Activated T-helper 17 cell treated with anti-CD3 and anti-CD28 coated beads, Interleukin-2, amount 50 U/mL, for 72 hours (primary cell): ENCODE data around the gene GPR89B. TPM values are rescaled to one million over a fixed set of nuclear protein-coding genes. Genes with fewer than 3 reads are reported as not detected.
"Not testable (repeated sequence)": the region's sequence is repeated elsewhere in the genome, so short reads cannot be mapped to it uniquely, and the experiment has no call there.

ENCODE experiments used
- ATAC-seq: fragments of 150-1000 bp; cut with Tn5 transposase; replicated peaks from 2 replicates; pipeline ENCODE4 v1.10.0; 2021; ENCODE audit warnings: mild to moderate bottlenecking, moderate library complexity
- H3K27ac Mint-ChIP-seq: one replicate; pipeline ENCODE4 v1.8.0; 2022; ENCODE audit warnings: mixed read lengths
- H3K27me3 Mint-ChIP-seq: one replicate; pipeline ENCODE4 v1.8.0; 2022; ENCODE audit warnings: mixed read lengths
- H3K36me3 Mint-ChIP-seq: one replicate; pipeline ENCODE4 v1.8.0; 2022; ENCODE audit warnings: low read depth, mild to moderate bottlenecking, mixed read lengths
- H3K4me1 Mint-ChIP-seq: one replicate; pipeline ENCODE4 v1.8.0; 2022; ENCODE audit warnings: mixed read lengths
- H3K4me3 Mint-ChIP-seq: one replicate; pipeline ENCODE4 v1.8.0; 2022; ENCODE audit warnings: mild to moderate bottlenecking, mixed read lengths
- H3K9me3 Mint-ChIP-seq: one replicate; pipeline ENCODE4 v1.8.0; 2022; ENCODE audit warnings: mixed read lengths
- total RNA-seq, 2 donors: library from RNA; stranded (reverse); gene quantifications; one replicate each; pipeline ENCODE4 v1.2.3, GENCODE V29; 2022

GPR89B gene
- total RNA-seq, 2 donors from 2014 or later = 11.0 to 13.1 TPM

DNA sequence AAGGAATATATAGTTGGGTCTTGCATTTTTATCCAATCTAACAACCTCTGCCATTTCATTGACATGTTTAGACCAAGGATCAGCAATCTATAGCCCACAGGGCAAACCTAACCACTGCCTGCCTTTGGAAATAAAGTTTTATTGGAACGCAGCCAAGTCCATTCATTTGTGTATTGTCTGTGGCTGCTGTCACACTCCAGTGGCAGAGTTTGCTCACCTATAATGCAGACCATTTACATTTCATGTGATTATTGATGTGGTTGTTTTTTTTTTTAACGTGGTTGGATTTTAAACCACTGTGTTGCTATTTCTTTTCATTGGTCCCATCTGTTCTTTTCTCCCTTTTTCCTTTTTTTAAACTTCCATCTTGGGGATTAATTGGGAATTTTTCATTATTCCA, 57.2 kb downstream of the GPR89B start:
- H3K27ac Mint-ChIP-seq, H3K4me3 Mint-ChIP-seq, H3K9me3 Mint-ChIP-seq, H3K4me1 Mint-ChIP-seq, H3K27me3 Mint-ChIP-seq: not testable (repeated sequence)
- peaks cover 38% of the 10 kb centered on the region for H3K36me3 Mint-ChIP-seq
- ATAC-seq = peak; percentile 77

DNA sequence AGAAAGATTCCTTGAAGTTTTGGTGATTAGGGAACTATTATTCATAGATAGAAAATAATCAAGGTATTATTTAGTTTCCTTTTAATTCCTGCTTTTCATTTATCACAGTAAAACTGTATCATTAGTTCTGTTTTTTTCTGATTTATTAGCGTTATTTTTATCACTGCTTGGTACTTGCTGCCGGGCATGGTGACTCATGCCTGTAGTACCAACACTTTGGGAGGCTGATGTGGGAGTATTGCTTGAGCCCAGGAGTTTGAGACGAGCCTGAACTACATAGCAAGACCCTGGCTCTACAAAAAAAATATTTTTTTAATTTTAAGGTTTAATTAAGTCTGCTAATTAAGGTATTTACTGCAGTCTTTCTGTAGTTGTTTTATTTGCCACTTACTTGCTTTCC, 59.7 kb downstream of the GPR89B start:
- not testable (repeated sequence) for ATAC-seq, H3K9me3 Mint-ChIP-seq, H3K4me3 Mint-ChIP-seq, H3K4me1 Mint-ChIP-seq, H3K27ac Mint-ChIP-seq, H3K27me3 Mint-ChIP-seq
- peaks cover 40% of the 10 kb centered on the region for H3K36me3 Mint-ChIP-seq

DNA sequence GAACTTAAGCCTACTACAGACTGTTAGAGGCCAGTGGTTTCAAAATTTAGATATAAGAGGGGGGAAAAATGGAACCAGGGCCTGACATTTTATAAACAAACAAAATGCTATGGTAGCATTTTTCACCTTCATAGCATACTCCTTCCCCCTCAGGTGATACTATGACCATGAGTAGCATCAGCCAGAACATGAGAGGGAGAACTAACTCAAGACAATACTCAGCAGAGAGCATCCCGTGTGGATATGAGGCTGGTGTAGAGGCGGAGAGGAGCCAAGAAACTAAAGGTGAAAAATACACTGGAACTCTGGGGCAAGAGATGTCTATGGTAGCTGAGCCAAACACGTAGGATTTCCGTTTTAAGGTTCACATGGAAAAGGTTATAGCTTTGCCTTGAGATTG, 64.7 kb downstream of the GPR89B start:
- peak overlapping the region; percentile 64 for H3K4me3 Mint-ChIP-seq
- H3K36me3 Mint-ChIP-seq = peaks cover 30% of the 10 kb centered on the region
- H3K4me1 Mint-ChIP-seq, H3K9me3 Mint-ChIP-seq, H3K27me3 Mint-ChIP-seq: not testable (repeated sequence)
- ATAC-seq = peak; percentile 49
- peak overlapping the region; percentile 76 for H3K27ac Mint-ChIP-seq

DNA sequence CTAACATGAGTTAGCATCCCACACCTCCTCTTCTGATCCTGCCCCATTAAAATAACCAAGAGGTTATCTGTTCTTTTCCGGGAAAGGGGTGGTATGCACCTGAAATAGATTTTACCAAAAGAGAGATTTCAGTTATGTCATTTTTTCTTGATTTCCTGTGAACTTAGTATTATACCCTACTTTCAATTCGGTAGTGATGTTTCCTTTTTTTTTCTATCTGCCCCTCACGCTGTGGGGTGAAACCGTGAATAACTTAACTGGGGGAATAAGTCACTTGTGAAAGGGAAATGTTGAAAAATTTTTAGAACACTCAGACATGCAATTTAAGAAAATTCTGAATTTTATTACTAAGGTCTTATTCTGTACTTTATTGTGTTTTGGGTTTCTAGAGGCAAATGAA, 65.2 kb downstream of the GPR89B start:
- H3K4me3 Mint-ChIP-seq = peak overlapping the region; percentile 64
- H3K27ac Mint-ChIP-seq = peak overlapping the region; percentile 76
- not testable (repeated sequence) for H3K9me3 Mint-ChIP-seq, H3K27me3 Mint-ChIP-seq
- peaks cover 27% of the 10 kb centered on the region for H3K36me3 Mint-ChIP-seq
- H3K4me1 Mint-ChIP-seq = peaks cover 10% of the 10 kb centered on the region
- ATAC-seq = peak; percentile 66

DNA sequence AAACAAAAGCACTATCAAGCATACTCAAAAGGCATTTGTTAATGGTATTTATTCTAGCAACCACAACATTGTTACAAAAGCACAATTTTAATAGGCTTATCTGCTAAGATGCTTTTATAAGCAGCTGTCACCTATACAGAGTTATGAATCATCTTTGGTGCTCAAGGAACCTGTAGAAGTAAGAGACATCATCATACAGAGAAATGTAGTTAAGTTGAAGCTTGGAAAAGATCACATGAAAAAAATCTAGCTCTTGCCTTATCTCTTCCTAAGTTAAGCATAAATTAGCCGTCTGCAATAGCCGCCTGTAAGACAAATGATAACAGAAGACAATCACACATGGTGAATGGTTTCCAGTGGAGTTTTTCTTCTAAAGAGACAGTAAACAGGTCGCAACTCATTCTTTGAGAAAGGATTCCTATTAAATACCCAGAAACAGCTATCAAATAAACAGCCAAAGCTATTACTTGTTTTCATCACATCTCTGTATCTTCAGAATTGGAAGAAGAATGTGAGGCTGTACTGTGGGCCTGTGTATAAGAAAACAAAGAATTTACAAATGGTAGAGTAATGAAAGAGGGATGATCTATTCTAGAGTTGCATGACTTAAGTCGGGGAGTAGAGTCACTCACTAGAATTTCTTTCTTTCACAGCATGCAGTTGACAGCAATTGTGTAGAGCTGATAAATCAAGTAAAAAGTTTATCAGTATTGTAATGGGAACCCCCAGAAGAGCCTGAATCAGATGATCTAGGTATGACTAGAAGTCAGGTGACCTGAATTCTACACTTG, 65.8 kb downstream of the GPR89B start:
- not testable (repeated sequence) for H3K27ac Mint-ChIP-seq, H3K9me3 Mint-ChIP-seq, H3K27me3 Mint-ChIP-seq
- ATAC-seq = peak; percentile 42
- Mint-ChIP-seq H3K4me1 (peaks cover 10% of the 10 kb centered on the region), H3K4me3 (peak overlapping the region; percentile 64), H3K36me3 (peaks cover 27% of the 10 kb centered on the region)

DNA sequence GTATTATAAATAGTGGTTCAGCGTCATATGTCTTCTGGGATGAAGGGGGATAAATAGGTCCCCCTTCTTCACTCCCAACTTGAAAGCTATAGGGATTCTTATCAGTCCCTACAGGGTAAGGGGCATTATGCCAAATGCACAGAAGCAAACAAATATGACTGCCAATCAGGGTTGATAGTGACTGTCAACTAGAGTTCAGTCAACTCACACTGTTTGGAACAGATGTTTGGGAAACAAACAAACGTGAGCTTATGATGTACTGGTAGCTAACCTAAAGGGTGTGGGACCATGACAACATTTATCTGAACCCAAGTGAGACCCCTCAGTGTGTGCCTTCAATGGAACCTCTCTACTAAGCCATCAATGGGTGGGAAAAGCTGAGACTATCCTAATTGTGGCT, 67.9 kb downstream of the GPR89B start:
- not testable (repeated sequence) for H3K4me3 Mint-ChIP-seq, H3K27me3 Mint-ChIP-seq, H3K9me3 Mint-ChIP-seq, ATAC-seq, H3K27ac Mint-ChIP-seq
- H3K4me1 Mint-ChIP-seq = peaks cover 10% of the 10 kb centered on the region
- H3K36me3 Mint-ChIP-seq = peaks cover 15% of the 10 kb centered on the region

DNA sequence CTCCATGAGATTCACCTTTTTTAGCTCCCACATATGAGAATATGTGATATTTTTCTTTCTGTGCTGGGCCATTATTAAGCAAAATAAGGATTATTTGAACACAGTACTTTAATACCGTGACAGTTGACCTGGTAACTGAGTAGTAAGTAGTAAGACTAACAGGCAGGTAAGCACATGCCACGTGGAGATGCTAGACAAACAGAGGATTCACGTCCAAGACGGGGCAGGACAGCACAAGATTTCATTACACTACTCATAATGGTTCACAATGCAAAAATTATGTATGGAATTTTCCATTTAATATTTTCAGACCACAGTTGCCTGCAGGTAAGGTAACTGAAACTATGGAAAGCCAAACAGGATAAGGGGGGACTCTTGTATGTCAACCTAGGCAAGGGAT, 79.5 kb downstream of the GPR89B start:
- not testable (repeated sequence) for ATAC-seq, H3K36me3 Mint-ChIP-seq, H3K4me1 Mint-ChIP-seq, H3K4me3 Mint-ChIP-seq, H3K27ac Mint-ChIP-seq, H3K27me3 Mint-ChIP-seq, H3K9me3 Mint-ChIP-seq

DNA sequence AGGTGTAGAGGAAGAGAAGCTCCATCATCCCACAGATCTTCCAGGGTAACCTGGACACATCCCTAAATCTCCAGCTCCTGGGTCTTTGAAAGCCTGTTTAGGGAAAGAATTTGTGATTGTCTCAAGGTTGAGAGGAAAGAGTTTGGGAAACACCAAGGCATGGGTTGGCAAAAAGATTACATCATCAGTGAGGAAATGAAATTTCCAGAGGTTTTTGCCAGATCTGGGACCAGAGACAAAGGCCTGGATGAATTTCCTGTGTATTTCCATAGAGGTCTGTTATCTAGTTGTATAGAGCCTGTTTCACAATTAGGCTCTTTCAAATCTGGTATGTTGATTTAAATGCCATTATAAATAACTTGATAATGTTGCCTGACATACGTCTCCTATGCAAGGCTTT, 82.3 kb downstream of the GPR89B start:
- Mint-ChIP-seq H3K27ac (no peak overlapping the region), H3K9me3 (no peaks in the 10 kb centered on the region), H3K27me3 (peaks cover 17% of the 10 kb centered on the region), H3K4me1 (peaks cover 9% of the 10 kb centered on the region), H3K4me3 (no peak overlapping the region), H3K36me3 (no peaks in the 10 kb centered on the region)
- no peak for ATAC-seq

DNA sequence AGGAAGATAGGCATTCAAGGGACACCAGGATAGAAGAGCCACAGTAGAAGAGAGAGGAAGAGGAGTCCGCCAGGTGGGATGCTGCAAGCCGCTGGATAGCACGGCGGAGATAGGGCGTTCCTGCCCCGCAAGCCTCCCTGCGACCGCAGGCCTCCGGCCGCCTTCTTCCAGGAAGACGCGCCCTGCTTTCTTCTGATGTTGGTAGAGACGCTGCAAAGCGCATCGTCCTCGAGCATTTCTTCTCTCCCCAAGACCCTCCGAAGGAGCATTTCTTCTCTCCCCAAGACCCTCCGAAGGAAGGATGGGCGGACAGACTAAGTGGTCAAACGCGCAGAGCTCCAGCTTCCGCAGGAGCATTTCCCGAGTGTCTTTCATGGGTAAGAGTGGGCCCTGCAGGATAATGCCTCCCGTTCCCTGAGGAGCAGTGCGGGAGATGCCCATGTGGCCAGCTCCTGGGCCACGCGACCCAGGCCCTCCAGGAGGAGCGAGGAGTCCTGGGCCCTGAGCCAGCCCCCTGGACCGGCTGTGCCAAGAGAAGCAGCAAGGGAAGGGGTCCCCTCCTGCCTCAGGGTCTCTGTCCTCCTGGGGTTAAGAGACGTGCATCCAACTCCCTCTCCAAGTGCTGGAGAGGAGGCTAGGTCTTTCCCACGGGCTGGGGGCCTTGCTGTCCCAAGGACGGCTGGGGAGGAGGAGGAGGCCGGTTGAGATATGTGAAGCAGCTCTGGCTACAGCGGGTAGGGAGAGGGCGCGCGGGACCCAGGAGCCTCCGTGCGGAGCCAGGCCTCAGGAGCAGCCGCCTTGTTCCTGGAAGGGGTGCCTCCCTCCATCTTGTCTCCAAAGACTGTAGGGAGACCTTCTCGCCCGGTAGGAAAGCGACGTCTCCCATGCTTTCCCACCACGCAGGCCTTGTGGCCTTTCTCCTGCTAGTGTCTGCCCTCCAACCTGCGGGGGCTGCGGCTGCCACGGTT, 85.2 kb downstream of the GPR89B start:
- H3K36me3 Mint-ChIP-seq, ATAC-seq, H3K9me3 Mint-ChIP-seq, H3K27ac Mint-ChIP-seq, H3K4me1 Mint-ChIP-seq: not testable (repeated sequence)
- Mint-ChIP-seq H3K4me3 (peak overlapping the region; percentile 40), H3K27me3 (peaks cover 22% of the 10 kb centered on the region)

DNA sequence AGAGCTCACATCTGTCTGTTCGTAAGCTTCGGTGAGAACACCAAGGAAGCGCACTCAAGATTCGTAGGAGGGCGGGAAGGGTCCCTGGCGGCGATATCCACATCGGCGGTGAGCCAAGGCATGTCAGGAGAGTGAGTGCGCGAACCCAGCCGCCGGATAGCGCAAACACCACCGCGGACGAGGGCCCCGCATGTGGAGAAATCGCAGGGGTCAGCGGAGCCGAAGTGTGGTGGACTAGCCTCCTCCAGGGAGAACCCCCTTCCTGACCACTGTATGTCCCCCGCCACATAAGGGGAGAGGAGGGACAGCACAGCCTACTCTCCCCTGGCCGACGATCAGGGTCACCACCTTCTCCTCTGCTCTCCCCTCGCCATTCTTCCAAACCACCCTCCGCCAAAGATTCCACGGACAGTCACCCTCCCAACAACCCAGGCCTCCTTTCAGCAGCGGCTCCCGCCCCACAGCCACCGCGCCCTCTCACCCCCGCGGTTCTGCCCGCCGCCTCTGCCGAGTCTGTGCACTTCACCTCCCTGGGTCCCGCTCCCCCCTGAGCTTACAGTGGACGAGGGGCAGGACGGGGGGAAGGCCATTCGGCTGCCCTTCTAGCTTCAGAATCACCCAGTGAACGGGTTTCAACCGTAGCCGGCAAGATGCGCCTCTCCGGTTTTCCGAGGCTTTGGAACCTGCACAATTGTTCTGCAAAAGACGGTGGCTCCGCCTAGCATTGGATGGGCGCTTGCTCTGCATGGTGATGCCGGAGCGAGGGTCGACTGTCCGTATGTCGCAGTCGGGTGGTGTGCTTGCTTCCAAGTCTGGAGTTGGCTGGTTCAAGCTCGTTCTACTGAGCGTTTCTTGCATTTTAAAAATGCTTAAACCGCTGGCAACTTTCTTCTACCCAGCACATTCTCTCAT, 86.3 kb downstream of the GPR89B start:
- not testable (repeated sequence) for H3K27ac Mint-ChIP-seq, H3K9me3 Mint-ChIP-seq, H3K36me3 Mint-ChIP-seq, H3K4me1 Mint-ChIP-seq
- Mint-ChIP-seq H3K4me3 (peak overlapping the region; percentile 67), H3K27me3 (peaks cover 22% of the 10 kb centered on the region)
- ATAC-seq = peak; percentile 37

DNA sequence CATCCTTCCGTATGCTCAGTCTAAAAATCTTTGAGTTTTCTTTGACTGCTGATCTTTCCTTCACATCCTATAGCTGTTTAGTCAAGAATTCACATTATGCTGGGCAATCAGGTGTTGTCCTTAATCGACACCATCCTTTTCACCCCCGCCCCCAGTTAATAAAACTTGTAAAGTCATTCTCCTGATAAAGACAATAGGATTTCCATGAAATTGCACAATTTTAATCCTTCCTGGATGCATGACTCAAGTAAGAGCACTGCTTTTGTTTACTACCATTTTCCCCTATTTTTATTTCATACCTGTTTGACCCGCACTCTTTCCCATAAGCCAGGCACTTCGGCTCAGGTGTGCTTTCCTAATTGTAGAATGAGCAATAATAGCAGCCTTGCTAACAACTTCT, 96.7 kb downstream of the GPR89B start:
- H3K36me3 Mint-ChIP-seq, H3K27ac Mint-ChIP-seq, H3K4me1 Mint-ChIP-seq, ATAC-seq, H3K4me3 Mint-ChIP-seq, H3K27me3 Mint-ChIP-seq, H3K9me3 Mint-ChIP-seq: not testable (repeated sequence)

DNA sequence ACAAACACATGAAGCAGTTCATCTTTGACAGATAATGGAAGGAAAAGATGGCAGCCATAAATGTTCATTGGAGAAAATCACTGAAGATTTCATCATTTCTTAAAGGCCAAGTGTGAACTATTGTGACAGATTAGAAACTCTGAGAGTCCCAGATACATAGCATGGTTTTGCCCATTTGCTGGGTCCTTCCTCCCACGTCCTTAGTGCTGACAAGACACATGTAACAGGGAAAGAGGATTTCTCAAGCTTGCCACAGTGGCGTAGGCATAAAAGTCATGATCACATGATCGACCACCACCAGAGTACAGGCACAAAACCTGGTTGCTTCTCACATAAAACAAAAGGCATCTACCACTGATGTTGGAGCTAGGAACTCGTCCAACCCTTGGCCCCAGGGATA, 98.8 kb downstream of the GPR89B start:
- not testable (repeated sequence) for H3K4me1 Mint-ChIP-seq, H3K27me3 Mint-ChIP-seq, H3K9me3 Mint-ChIP-seq, ATAC-seq, H3K27ac Mint-ChIP-seq, H3K4me3 Mint-ChIP-seq, H3K36me3 Mint-ChIP-seq

DNA sequence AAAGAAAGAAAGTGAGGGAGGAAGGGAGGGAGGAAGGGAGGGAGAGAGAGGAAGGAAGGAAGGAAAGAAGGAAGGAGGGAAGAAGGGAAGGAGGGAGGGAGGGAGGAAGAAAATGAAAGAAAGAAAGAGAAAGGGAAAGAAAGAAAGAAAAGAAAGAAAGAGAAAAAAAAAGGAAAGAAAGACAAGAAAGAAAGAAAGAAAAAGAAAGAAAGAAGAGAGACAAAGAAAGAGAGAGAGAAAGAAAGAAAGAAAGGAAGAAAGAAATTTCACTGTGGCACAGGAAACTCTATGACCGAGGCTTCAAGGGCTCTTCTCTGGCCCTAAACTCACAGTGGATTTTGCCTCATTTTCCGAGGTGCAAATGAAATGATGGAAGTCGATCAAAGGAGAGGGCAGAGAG, 104.0 kb downstream of the GPR89B start:
- H3K9me3 Mint-ChIP-seq, H3K27me3 Mint-ChIP-seq, ATAC-seq, H3K27ac Mint-ChIP-seq, H3K4me1 Mint-ChIP-seq, H3K36me3 Mint-ChIP-seq: not testable (repeated sequence)
- H3K4me3 Mint-ChIP-seq = peak overlapping the region; percentile 71

DNA sequence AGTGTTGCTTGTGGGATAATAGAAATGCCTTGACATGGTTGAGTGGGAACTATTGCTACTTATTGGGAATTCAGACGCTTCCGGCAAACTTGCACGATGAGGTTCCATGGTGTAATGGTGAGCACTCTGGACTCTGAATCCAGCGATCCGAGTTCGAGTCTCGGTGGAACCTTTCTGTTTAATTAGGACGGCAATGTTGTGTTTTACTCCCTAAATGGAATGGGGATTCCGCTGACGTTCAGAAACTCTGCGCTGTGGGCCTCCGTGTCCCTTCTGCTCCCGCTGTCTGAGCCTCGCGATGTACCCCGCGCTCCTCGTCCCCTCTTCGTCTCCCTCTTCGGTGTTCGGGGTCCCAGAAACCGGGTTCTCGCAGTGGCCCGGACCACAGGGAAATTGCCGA, 104.5 kb downstream of the GPR89B start:
- peak; percentile 18 for ATAC-seq
- not testable (repeated sequence) for H3K4me1 Mint-ChIP-seq, H3K36me3 Mint-ChIP-seq, H3K9me3 Mint-ChIP-seq, H3K27me3 Mint-ChIP-seq, H3K27ac Mint-ChIP-seq
- peak overlapping the region; percentile 71 for H3K4me3 Mint-ChIP-seq
